ENCODE results near the gene VCY.
"Not testable (repeated sequence)": the region's sequence is repeated elsewhere in the genome, so short reads cannot be mapped to it uniquely, and the experiment has no call there.

VCY gene

GRCh38 chrY:13986373-13986772 is at the start of gene VCY:
VCY (minus strand) TSS chrY:13986473; CDS start chrY:13986440, 33 bp downstream.
- H3K27me3 ChIP-seq (ENCODE audit: control insufficient read depth, insufficient read depth, low read length); H3K4me1 ChIP-seq (ENCODE audit: control insufficient read depth, insufficient read depth, low read length); H3K27ac ChIP-seq (ENCODE audit: low read length); H3K4me3 ChIP-seq (ENCODE audit: low read length); H3K36me3 ChIP-seq (ENCODE audit: control insufficient read depth, insufficient read depth, low read length); H3K9me3 ChIP-seq (ENCODE audit: control insufficient read depth, insufficient read depth, low read length); DNase-seq (ENCODE audit: low read depth, low spot score): not testable (repeated sequence)
- WGBS (ENCODE audit: insufficient coverage, insufficient read length), result no CpG with 5 or more reads among the region's 19 CpGs

GRCh38 chrY:14030395-14030794 is 44.1 kb upstream of the VCY start:
- WGBS (ENCODE audit: insufficient coverage, insufficient read length), result no CpG with 5 or more reads among the region's 2 CpGs
- not testable (repeated sequence) for H3K9me3 ChIP-seq (ENCODE audit: control insufficient read depth, insufficient read depth, low read length); H3K4me3 ChIP-seq (ENCODE audit: low read length); H3K4me1 ChIP-seq (ENCODE audit: control insufficient read depth, insufficient read depth, low read length); DNase-seq (ENCODE audit: low read depth, low spot score); H3K27me3 ChIP-seq (ENCODE audit: control insufficient read depth, insufficient read depth, low read length); H3K27ac ChIP-seq (ENCODE audit: low read length); H3K36me3 ChIP-seq (ENCODE audit: control insufficient read depth, insufficient read depth, low read length)

GRCh38 chrY:14011916-14012315 is 25.6 kb upstream of the VCY start:
- H3K9me3 ChIP-seq (ENCODE audit: control insufficient read depth, insufficient read depth, low read length); H3K4me3 ChIP-seq (ENCODE audit: low read length); H3K4me1 ChIP-seq (ENCODE audit: control insufficient read depth, insufficient read depth, low read length); DNase-seq (ENCODE audit: low read depth, low spot score); H3K27ac ChIP-seq (ENCODE audit: low read length); H3K27me3 ChIP-seq (ENCODE audit: control insufficient read depth, insufficient read depth, low read length); H3K36me3 ChIP-seq (ENCODE audit: control insufficient read depth, insufficient read depth, low read length): not testable (repeated sequence)
- no CpG with 5 or more reads among the region's 2 CpGs for WGBS (ENCODE audit: insufficient coverage, insufficient read length)

GRCh38 chrY:13942406-13942805 is 43.9 kb downstream of the VCY start:
- H3K36me3 ChIP-seq (ENCODE audit: control insufficient read depth, insufficient read depth, low read length); H3K4me1 ChIP-seq (ENCODE audit: control insufficient read depth, insufficient read depth, low read length); DNase-seq (ENCODE audit: low read depth, low spot score); H3K27ac ChIP-seq (ENCODE audit: low read length); H3K9me3 ChIP-seq (ENCODE audit: control insufficient read depth, insufficient read depth, low read length); H3K27me3 ChIP-seq (ENCODE audit: control insufficient read depth, insufficient read depth, low read length); H3K4me3 ChIP-seq (ENCODE audit: low read length): not testable (repeated sequence)
- no CpG with 5 or more reads among the region's 2 CpGs for WGBS (ENCODE audit: insufficient coverage, insufficient read length)
